ENCODE measurements around the gene MRLN. TPM values are rescaled to one million over a fixed set of nuclear protein-coding genes. Genes with fewer than 3 reads are reported as not detected.

The MRLN gene
- total and polyA plus RNA-seq, 10 of the 15 experiments (the other 5 are each of a cell fraction or from before 2014, with no cell fraction given): 0.19 TPM; not detected in 9

GRCh38 chr10:59753267-59753666, at the start of gene MRLN (continued):
- no peak for TF ChIP-seq BACH1 (IDR thresholded peaks at IDR 0.05; ENCODE audit: borderline replicate concordance)

GRCh38 chr10:59801171-59801570, 47.9 kb upstream of the MRLN start:
- ChIA-PET SMC1A (ENCODE audit: uncharacterized antibody, unreplicated experiment) (interaction anchor here (1.4 kb wide), 1 partner anchor 27 kb away, joined by 4 read pairs; no protein-coding TSS in a partner anchor), CTCF (interaction anchor here (0.9 to 1.1 kb wide), 3 partner anchors 9 to 175 kb away, joined by 3 read pairs; no protein-coding TSS in a partner anchor), POLR2A (no interaction called here), RAD21 (ENCODE audit: unreplicated experiment) (no interaction called here)
- no peak overlapping the region for H3K4me3 ChIP-seq
- H3K9ac ChIP-seq (ENCODE audit: control insufficient read depth, insufficient read depth, low read length): no peak overlapping the region
- BruUV-seq (replicated peaks): no TSS peak
- no peak overlapping the region for H3K27ac ChIP-seq (ENCODE audit: control insufficient read depth, insufficient read depth)
- DNase-seq (ENCODE audit: low read depth, low spot score) (no peak), FAIRE-seq (no peak), ATAC-seq (no peak)
- no peak overlapping the region for H3K4me2 ChIP-seq (ENCODE audit: control insufficient read depth, insufficient read depth)
- 94% methylated on average over 2 of the region's 2 CpGs for WGBS (ENCODE audit: insufficient coverage, insufficient replicate concordance, low lambda C conversion rate, missing lambda C conversion rate)
- no peaks in the 10 kb centered on the region for H4K20me1 ChIP-seq (ENCODE audit: control insufficient read depth, insufficient read depth)
- no peaks in the 10 kb centered on the region for H3K4me1 ChIP-seq (ENCODE audit: control insufficient read depth, insufficient read depth, low read length)
- intact Hi-C loops (cut with micrococcal nuclease; ENCODE audit: unreplicated experiment) (loop anchor here (10.0 kb wide), 1 partner anchor 1016 kb away; no protein-coding TSS in a partner anchor), in situ Hi-C loops (cut with MboI) (no loop called here)
- no peak for TF ChIP-seq RAD21 (IDR thresholded peaks at IDR 0.05; ENCODE audit: insufficient read depth, low read depth, low read length)
- no peak for TF ChIP-seq FOS (IDR thresholded peaks at IDR 0.05; ENCODE audit: borderline replicate concordance, extremely low read depth, insufficient read length)
- TF ChIP-seq POU2F2 (IDR thresholded peaks at IDR 0.05; ENCODE audit: borderline replicate concordance, low read depth, low read length): no peak
- TF ChIP-seq RELB (IDR thresholded peaks at IDR 0.05; ENCODE audit: low read depth): no peak
- TF ChIP-seq ATF2 (IDR thresholded peaks at IDR 0.05; ENCODE audit: low read length): no peak
- TF ChIP-seq SRF (IDR thresholded peaks at IDR 0.05; ENCODE audit: low read depth in 2 of 2, low read length in 2 of 2): no peak
- no peak for TF ChIP-seq NR2C1 (IDR thresholded peaks at IDR 0.05)
- TF ChIP-seq ZBTB33 (IDR thresholded peaks at IDR 0.05): no peak
- no peak for TF ChIP-seq SREBF1 (IDR thresholded peaks at IDR 0.05; ENCODE audit: low read length)
- no peak for TF ChIP-seq ZNF687 (IDR thresholded peaks at IDR 0.05)
- TF ChIP-seq IRF5 (IDR thresholded peaks at IDR 0.05; ENCODE audit: borderline replicate concordance): no peak
- H2AFZ ChIP-seq (ENCODE audit: control insufficient read depth, low read depth, low read length): no peak overlapping the region
- no peaks in the 10 kb centered on the region for H3K9me3 ChIP-seq (replicated peaks; ENCODE audit: control insufficient read depth, insufficient read depth, low read length)
- H3K79me2 ChIP-seq (ENCODE audit: control insufficient read depth, insufficient read depth, low read length): no peaks in the 10 kb centered on the region
- peaks cover 14 to 27% of the 10 kb centered on the region in 2 experiments for H3K36me3 ChIP-seq (ENCODE audit: control insufficient read depth in 2 of 2, insufficient read depth in 2 of 2, low read length in 1 of 2)
- H3K27me3 ChIP-seq (replicated peaks in 1 of 2; ENCODE audit: control insufficient read depth in 2 of 2, insufficient read depth in 2 of 2, low read length in 1 of 2): no peaks in the 10 kb centered on the region

Data from GM12878 (cell line).